Measurements from ENCODE around the gene MAP4K4.

The MAP4K4 gene

GRCh38 chr2:101859604-101860003 is 162.1 kb downstream of the MAP4K4 start:
- no peak overlapping the region for H3K4me3 ChIP-seq (ENCODE audit: low read depth, low read length)
- H3K27me3 ChIP-seq (replicated peaks): no peaks in the 10 kb centered on the region
- in situ Hi-C loops (cut with HindIII; ENCODE audit: low pct_ligation_motif_present, low sequenced_read_pairs): no loop called here
- no peak for TF ChIP-seq CTCF (IDR thresholded peaks at IDR 0.05; ENCODE audit: low read depth, low read length, missing control alignments)
- no peak overlapping the region for H3K27ac ChIP-seq
- peaks cover 52% of the 10 kb centered on the region for H3K36me3 ChIP-seq (replicated peaks)
- DNase-seq: no peak

- no peak overlapping the region for H3K27ac ChIP-seq
- in situ Hi-C loops (cut with HindIII; ENCODE audit: low pct_ligation_motif_present, low sequenced_read_pairs): no loop called here
- DNase-seq: no peak
- peaks cover 50% of the 10 kb centered on the region for H3K36me3 ChIP-seq (replicated peaks)
- TF ChIP-seq CTCF (IDR thresholded peaks at IDR 0.05; ENCODE audit: low read depth, low read length, missing control alignments): no peak
- no peak overlapping the region for H3K4me3 ChIP-seq (ENCODE audit: low read depth, low read length)
- H3K27me3 ChIP-seq (replicated peaks): no peaks in the 10 kb centered on the region
Measured at GRCh38 chr2:101860157-101860556, 162.7 kb downstream of the MAP4K4 start.

- Histone ChIP-seq H3K27ac (no peak overlapping the region), H3K36me3 (replicated peaks) (peaks cover 53% of the 10 kb centered on the region), H3K4me3 (ENCODE audit: low read depth, low read length) (no peak overlapping the region), H3K27me3 (replicated peaks) (no peaks in the 10 kb centered on the region)
- in situ Hi-C loops (cut with HindIII; ENCODE audit: low pct_ligation_motif_present, low sequenced_read_pairs): no loop called here
- no peak for DNase-seq
- TF ChIP-seq CTCF (IDR thresholded peaks at IDR 0.05; ENCODE audit: low read depth, low read length, missing control alignments): no peak
Measured at GRCh38 chr2:101860782-101861181, 163.3 kb downstream of the MAP4K4 start.

- Histone ChIP-seq H3K4me3 (ENCODE audit: low read depth, low read length) (no peak overlapping the region), H3K36me3 (replicated peaks) (peaks cover 54% of the 10 kb centered on the region), H3K27me3 (replicated peaks) (no peaks in the 10 kb centered on the region), H3K27ac (no peak overlapping the region)
- DNase-seq: no peak
- no peak for TF ChIP-seq CTCF (IDR thresholded peaks at IDR 0.05; ENCODE audit: low read depth, low read length, missing control alignments)
- in situ Hi-C loops (cut with HindIII; ENCODE audit: low pct_ligation_motif_present, low sequenced_read_pairs): no loop called here
Measured at GRCh38 chr2:101861382-101861781, 163.9 kb downstream of the MAP4K4 start.

- H3K27ac ChIP-seq: no peak overlapping the region
- H3K27me3 ChIP-seq (replicated peaks): no peaks in the 10 kb centered on the region
- in situ Hi-C loops (cut with HindIII; ENCODE audit: low pct_ligation_motif_present, low sequenced_read_pairs): no loop called here
- no peak for TF ChIP-seq CTCF (IDR thresholded peaks at IDR 0.05; ENCODE audit: low read depth, low read length, missing control alignments)
- DNase-seq: no peak
- peaks cover 73% of the 10 kb centered on the region for H3K36me3 ChIP-seq (replicated peaks)
- no peak overlapping the region for H3K4me3 ChIP-seq (ENCODE audit: low read depth, low read length)
Measured at GRCh38 chr2:101863534-101863933, 166.0 kb downstream of the MAP4K4 start.

GRCh38 chr2:101864426-101864825 is 166.9 kb downstream of the MAP4K4 start:
- Histone ChIP-seq H3K27me3 (replicated peaks) (no peaks in the 10 kb centered on the region), H3K36me3 (replicated peaks) (peaks cover 71% of the 10 kb centered on the region), H3K4me3 (ENCODE audit: low read depth, low read length) (no peak overlapping the region), H3K27ac (no peak overlapping the region)
- no peak for DNase-seq
- in situ Hi-C loops (cut with HindIII; ENCODE audit: low pct_ligation_motif_present, low sequenced_read_pairs): no loop called here
- no peak for TF ChIP-seq CTCF (IDR thresholded peaks at IDR 0.05; ENCODE audit: low read depth, low read length, missing control alignments)

Data from brain microvascular endothelial cell (primary cell).